Activated B cell treated with CpG ODN at 0.5 μM for 24 hours (primary cell): ENCODE data around the gene SCFD2. TPM values are rescaled to one million over a fixed set of nuclear protein-coding genes. Genes with fewer than 3 reads are reported as not detected.

Source experiments
- ATAC-seq: fragments of 200-7000 bp; cut with Tn5 transposase; one replicate; pipeline ENCODE4 v1.10.0; 2021; ENCODE audit warnings: low read depth, mild to moderate bottlenecking, moderate library complexity
- CTCF ChIA-PET: fragments of 350-600 bp; sonication (Branson Sonifier 250); formaldehyde crosslinking; loops from one replicate; lab custom pipeline; 2021; ENCODE audit warnings: antibody characterized with exemption; lab: Charles Lee
- POLR2A ChIA-PET: fragments of 350-600 bp; sonication (Branson Sonifier 250); formaldehyde crosslinking; loops from one replicate; lab custom pipeline; 2021; ENCODE audit warnings: antibody characterized with exemption; lab: Charles Lee
- DNase-seq: peaks from one replicate; pipeline ENCODE4 v3.0.0; 2022
- H3K27ac Mint-ChIP-seq: one replicate; pipeline ENCODE4 v1.8.0; 2020; ENCODE audit warnings: mixed read lengths
- H3K27me3 Mint-ChIP-seq: one replicate; pipeline ENCODE4 v1.8.0; 2021; ENCODE audit warnings: mixed read lengths
- H3K36me3 Mint-ChIP-seq: one replicate; pipeline ENCODE4 v1.8.0; 2021; ENCODE audit warnings: low read depth, mixed read lengths
- H3K4me1 Mint-ChIP-seq: one replicate; pipeline ENCODE4 v1.8.0; 2021; ENCODE audit warnings: mixed read lengths
- H3K4me3 Mint-ChIP-seq: one replicate; pipeline ENCODE4 v1.8.0; 2020; ENCODE audit warnings: mild to moderate bottlenecking, mixed read lengths
- H3K9me3 Mint-ChIP-seq: one replicate; pipeline ENCODE4 v1.8.0; 2020; ENCODE audit warnings: mixed read lengths
- intact Hi-C: fragments of 100-400 bp; cut with micrococcal nuclease; formaldehyde crosslinking; loops from one replicate; pipeline ENCODE4 v1.15.1; 2024
- total RNA-seq: library from RNA; stranded (reverse); gene quantifications from 2 replicates; pipeline ENCODE4 v1.2.3, GENCODE V29; 2022
- TF ChIP-seq, protein P1 (sequence below): fragments of 200-600 bp; IDR thresholded peaks from one replicate; pipeline ENCODE4 v1.8.0; 2022; ENCODE audit warnings: antibody characterized with exemption, mild to moderate bottlenecking

Gene SCFD2
- total RNA-seq, 1 donor from 2014 or later, result 46.6 TPM

DNA sequence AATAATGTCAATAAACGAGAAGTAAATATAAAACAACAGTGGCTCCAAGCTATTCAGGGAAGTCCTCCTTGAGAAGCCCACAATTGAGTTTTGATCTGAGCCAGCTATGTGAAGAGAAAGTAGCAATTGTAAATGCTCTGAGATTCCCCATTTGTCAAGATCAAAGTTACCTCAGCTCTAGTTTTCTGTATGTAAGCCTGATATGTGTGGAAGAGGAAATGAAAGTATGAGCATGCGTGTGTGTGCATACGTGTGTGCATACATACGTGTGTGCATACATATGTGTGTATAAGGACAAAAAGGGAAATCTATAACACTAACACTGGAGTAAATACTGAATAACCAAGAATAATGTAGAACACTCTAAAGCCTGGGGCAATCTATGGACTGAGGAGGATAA, 130.3 kb downstream of the SCFD2 start:
- H3K4me1 Mint-ChIP-seq, result peaks cover 30% of the 10 kb centered on the region
- H3K9me3 Mint-ChIP-seq, result no peaks in the 10 kb centered on the region
- H3K27me3 Mint-ChIP-seq, result no peaks in the 10 kb centered on the region
- H3K27ac Mint-ChIP-seq, result peak overlapping the region; percentile 18
- DNase-seq (no peak), ATAC-seq (no peak)
- intact Hi-C loops, result no loop called here
- CTCF ChIA-PET, result no interaction called here
- TF ChIP-seq, protein P1, sequence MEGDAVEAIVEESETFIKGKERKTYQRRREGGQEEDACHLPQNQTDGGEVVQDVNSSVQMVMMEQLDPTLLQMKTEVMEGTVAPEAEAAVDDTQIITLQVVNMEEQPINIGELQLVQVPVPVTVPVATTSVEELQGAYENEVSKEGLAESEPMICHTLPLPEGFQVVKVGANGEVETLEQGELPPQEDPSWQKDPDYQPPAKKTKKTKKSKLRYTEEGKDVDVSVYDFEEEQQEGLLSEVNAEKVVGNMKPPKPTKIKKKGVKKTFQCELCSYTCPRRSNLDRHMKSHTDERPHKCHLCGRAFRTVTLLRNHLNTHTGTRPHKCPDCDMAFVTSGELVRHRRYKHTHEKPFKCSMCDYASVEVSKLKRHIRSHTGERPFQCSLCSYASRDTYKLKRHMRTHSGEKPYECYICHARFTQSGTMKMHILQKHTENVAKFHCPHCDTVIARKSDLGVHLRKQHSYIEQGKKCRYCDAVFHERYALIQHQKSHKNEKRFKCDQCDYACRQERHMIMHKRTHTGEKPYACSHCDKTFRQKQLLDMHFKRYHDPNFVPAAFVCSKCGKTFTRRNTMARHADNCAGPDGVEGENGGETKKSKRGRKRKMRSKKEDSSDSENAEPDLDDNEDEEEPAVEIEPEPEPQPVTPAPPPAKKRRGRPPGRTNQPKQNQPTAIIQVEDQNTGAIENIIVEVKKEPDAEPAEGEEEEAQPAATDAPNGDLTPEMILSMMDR, result no peak
- peaks cover 5% of the 10 kb centered on the region for H3K36me3 Mint-ChIP-seq
- no peak overlapping the region for H3K4me3 Mint-ChIP-seq
- POLR2A ChIA-PET, result no interaction called here

DNA sequence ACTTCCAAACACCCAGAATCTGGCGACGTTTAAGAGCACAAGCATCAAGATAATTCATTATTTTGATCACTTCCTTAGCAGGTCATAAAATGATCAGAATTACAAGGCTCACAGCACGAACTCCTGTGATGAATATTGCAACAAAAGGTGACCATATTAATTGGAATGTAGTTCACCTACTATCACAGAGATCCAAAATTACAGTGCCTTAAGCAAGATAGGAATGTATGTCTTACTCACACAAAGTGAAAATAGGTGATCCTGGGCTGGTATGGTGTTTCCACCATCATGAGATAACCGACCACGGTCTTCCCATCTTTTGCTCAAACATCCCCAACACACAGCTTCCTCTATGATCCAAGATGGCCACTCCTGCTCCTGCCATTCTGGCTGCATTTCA, 131.2 kb downstream of the SCFD2 start:
- no peak overlapping the region for H3K27ac Mint-ChIP-seq
- intact Hi-C loops, result no loop called here
- H3K4me3 Mint-ChIP-seq, result no peak overlapping the region
- H3K27me3 Mint-ChIP-seq, result no peaks in the 10 kb centered on the region
- DNase-seq (no peak), ATAC-seq (no peak)
- peaks cover 30% of the 10 kb centered on the region for H3K4me1 Mint-ChIP-seq
- CTCF ChIA-PET, result no interaction called here
- no peaks in the 10 kb centered on the region for H3K9me3 Mint-ChIP-seq
- H3K36me3 Mint-ChIP-seq, result peaks cover 3% of the 10 kb centered on the region
- TF ChIP-seq, protein P1, result no peak
- POLR2A ChIA-PET, result no interaction called here

DNA sequence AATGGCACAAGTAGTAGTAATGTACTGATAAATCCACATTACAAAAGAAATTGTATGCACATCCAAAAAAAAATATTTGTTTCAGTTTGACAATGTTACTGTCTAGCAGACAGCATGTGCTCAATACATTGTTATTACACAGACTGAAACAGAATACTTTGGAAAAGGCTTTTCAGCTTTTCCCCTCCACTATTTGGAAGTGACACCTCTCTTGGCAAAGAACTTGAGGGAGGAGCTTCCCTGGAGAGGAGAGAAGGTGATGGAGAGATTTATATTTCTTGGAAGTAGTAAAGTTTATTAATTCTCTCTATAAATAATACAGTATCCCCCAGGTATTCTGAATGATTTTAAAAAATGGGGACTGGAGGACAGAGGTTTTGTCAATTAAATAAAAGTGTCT, 131.8 kb downstream of the SCFD2 start:
- no peak overlapping the region for H3K27ac Mint-ChIP-seq
- intact Hi-C loops, result no loop called here
- H3K9me3 Mint-ChIP-seq, result no peaks in the 10 kb centered on the region
- peaks cover 1% of the 10 kb centered on the region for H3K36me3 Mint-ChIP-seq
- no peak overlapping the region for H3K4me3 Mint-ChIP-seq
- no peak for ATAC-seq
- no peaks in the 10 kb centered on the region for H3K27me3 Mint-ChIP-seq
- no peak for DNase-seq
- ChIA-PET CTCF (no interaction called here), POLR2A (no interaction called here)
- H3K4me1 Mint-ChIP-seq, result peaks cover 30% of the 10 kb centered on the region
- TF ChIP-seq, protein P1, result no peak

DNA sequence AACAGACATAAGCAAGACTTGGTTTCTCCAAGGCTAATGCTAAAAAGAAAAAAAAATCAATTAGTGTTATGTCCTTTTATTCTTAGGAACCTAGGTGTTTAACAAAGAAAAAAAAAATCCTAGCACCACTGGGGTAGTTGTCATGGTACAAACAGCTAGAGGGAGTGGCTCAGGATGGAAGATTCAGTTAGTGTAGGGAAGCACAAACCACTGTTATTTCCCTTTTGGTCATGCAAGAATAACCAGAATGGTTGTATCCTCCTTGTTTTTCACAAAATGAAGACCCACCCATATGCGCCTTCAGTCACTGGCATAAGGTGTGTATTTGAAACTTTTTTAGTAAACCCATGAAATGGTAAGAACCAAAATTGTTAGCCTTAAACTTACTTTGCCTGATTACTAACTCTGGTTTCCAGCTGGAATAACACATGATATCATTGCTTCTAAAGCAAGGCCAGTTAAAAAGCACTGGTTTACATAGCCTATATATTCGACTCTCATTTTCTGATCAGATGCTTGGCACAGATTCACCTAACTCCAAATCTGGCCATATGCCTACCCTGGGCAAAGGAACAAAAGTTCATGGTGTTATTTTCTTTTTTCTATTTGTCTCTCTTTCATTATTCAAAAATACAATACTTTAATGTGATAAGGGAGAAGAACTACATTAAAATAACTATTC, 132.6 kb downstream of the SCFD2 start:
- H3K27me3 Mint-ChIP-seq, result no peaks in the 10 kb centered on the region
- POLR2A ChIA-PET, result no interaction called here
- peaks cover 1% of the 10 kb centered on the region for H3K36me3 Mint-ChIP-seq
- intact Hi-C loops, result no loop called here
- ATAC-seq, result no peak
- CTCF ChIA-PET, result no interaction called here
- H3K4me3 Mint-ChIP-seq, result no peak overlapping the region
- TF ChIP-seq, protein P1, result no peak
- peaks cover 30% of the 10 kb centered on the region for H3K4me1 Mint-ChIP-seq
- no peaks in the 10 kb centered on the region for H3K9me3 Mint-ChIP-seq
- H3K27ac Mint-ChIP-seq, result no peak overlapping the region
- DNase-seq, result no peak

DNA sequence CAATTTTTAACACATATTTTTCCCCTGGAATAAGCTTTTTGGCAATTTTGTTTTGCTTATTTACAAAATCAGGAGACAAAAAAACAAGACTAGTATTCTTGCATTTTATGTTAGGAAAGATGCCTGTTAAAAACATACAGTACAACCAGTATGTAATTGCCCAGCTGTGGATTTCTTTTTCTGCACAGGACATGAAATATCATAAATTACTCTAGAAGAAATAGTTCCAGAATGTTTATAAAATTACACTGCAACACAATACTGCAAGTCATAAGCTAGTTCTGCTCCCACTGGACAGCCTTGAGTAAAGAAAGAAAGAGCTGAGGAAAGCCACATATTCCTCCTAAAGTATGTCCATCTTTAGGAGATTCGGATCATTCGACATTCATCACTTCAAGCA, 133.5 kb downstream of the SCFD2 start:
- Mint-ChIP-seq H3K4me3 (no peak overlapping the region), H3K9me3 (no peaks in the 10 kb centered on the region), H3K36me3 (peaks cover 1% of the 10 kb centered on the region), H3K27me3 (no peaks in the 10 kb centered on the region), H3K27ac (no peak overlapping the region), H3K4me1 (peaks cover 30% of the 10 kb centered on the region)
- intact Hi-C loops, result no loop called here
- no peak for ATAC-seq
- TF ChIP-seq, protein P1, result no peak
- ChIA-PET CTCF (no interaction called here), POLR2A (no interaction called here)
- DNase-seq, result no peak
